Measurements from ENCODE around the gene MEIS3.
"Not testable (repeated sequence)": the region's sequence is repeated elsewhere in the genome, so short reads cannot be mapped to it uniquely, and the experiment has no call there.

The MEIS3 gene

DNA sequence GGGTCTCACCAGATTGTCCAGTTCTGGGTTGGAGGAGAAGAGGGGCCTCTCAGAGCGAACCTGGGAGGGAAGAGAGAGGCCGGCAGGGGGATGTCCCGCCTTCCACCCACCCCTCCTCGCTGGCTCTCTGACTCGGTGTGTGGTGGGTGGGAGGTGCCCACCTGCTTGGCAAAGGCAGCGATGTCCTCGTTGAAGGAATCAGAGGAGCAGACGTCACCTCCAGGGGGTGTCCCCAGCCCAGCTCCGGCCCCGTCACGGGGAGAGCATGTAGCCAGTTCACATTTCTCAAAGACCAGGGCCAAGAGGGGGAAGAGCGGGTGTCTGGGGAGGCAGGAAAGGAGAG lies 2.7 kb downstream of the MEIS3 start:
- no peak for DNase-seq

DNA sequence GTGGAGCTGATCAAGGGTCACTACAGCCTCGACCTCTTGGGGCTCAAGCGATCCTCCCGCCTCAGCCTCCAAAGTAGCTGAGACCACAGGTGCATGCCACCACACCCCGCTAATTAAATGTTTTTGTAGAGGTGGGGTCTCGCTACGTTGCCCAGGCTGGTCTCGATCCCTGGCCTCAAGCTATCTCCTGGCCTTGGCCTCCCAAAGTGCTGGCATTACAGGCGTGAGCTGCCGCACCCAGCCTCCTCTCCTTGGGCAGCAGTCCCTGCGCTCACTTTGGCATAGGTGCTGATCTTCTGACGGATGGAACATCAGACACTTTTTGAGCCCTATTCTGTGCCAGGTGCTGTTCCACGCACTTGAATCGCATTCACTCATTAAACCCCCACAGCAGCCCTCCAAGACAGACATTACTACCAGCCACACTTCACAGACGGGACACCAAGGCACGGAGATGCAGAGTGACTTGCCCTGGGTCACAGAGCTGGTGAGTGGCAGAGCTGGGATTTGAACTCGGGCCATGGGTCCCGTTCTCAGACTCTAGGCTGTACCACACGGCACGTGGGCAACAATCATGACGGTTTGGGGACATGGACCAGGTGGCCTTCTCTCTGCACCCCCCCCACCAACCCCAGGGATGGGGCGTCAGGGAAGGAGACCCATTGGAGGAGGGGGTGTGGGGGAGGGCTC lies 3.2 kb downstream of the MEIS3 start:
- no peak for DNase-seq

DNA sequence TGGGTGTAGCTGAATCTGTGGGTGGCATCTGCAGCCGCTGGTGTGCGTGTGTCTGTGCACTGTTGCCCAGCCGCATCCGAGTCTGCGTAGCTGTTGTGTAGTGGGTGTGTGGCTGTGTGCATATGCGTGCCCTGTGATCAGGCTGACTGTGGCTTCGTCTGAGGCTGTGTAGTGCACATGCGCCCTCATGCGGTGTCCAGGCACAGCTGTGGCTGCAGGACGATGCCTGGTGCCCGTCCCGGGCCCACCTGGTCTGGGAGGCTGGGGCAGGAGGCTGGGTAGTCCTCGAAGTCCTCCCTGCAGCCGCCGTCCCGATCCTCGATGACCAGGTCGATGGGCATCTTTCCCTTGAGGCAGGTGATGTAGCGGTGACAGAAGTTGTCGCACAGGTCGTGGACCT lies 4.9 kb downstream of the MEIS3 start:
- DNase-seq: peak in 15 of 56 donors; percentile 3 to 47 (median 23)

DNA sequence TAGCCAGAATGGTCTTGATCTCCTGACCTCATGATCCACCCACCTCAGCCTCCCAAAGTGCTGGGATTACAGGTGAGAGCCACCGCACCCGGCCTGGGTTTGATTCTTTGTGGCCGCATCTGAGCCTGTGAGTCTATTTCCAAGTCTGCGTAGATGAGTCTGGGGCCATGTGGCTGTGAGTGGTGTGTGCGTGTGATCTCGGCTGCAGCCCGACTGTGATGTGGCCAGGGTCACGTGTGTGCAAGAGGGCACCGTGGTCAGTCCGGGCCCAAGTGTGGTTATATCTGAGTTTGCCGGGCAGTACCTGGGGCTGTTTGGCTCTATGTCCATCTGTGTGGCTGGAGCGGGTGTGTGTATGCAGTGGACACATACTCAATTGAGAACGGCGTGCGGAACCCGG lies 5.4 kb downstream of the MEIS3 start:
- DNase-seq: no peak

DNA sequence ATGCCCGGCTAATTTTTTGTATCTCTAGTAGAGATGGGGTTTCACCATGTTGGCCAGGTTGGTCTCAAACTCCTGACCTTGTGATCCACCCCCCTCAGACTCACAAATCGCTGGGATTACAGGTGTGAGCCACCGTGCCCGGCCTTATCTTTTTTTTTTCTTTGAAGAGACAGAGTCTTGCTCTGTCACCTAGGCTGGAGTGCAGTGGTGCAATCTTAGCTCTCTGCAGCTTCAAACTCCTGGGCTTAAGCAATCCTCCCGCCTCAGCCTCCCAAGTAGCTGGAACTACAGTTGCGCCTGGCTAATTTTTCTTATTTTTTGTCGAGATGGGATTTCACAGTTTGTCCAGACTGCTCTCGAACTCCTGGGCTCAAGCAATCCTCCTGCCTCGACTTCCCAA lies 7.6 kb downstream of the MEIS3 start:
- DNase-seq: not testable (repeated sequence)

DNA sequence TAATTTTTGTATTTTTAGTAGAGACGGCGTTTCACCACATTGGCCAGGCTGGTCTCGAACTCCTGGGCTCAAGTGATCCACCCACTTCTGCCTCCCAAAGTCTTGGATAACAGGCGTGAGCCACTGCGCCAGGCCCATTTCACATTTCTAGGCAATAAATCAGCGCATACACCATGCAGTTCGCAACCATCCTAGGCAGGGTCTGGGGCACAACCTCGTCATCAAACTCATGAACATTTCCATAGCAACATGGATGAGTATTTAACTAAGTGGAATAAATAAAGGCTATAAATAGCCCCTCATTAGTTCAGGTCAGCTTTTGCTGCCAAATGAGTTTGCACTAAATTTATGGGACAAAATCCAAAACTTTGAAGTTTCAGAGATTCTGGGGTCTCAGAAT lies 8.2 kb downstream of the MEIS3 start:
- DNase-seq: no peak

DNA sequence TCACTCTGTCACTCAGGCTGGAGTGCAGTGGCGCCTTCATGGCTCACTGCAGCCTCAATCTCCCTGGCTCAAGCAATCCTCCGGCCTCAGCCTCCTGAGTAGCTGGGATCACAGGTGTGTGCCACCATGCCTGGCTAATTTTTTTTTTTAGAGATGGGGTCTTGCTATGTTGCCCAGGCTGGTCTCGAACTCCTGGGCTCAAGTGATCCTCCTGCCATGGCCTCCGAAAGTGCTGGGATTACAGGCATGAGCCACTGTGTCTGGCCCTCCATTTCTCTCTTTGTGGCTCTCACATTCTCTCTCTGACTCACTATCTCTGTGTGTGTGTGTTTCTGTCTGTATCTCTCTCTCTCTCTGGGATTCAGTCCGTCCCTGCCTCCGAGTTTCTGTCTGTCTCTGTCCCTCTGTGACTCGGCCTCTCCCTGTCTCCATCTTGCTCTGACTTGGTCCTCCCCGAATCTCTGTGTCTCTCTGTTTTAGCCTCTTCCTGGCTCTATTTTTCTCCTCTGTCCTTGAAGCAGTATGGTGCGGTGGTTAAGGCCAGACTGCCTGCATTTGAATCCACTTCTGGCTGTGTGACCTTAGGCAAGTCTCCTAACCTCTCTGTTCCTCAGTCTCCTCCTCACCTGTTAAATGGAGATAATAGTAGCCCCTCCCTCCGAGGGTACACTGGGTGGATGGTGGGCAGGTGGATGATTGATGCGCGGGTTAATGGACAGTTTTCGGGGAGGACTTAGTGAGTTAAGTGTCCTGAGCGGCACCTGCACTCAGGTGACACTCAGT lies 11.0 kb downstream of the MEIS3 start:
- no peak for DNase-seq

DNA sequence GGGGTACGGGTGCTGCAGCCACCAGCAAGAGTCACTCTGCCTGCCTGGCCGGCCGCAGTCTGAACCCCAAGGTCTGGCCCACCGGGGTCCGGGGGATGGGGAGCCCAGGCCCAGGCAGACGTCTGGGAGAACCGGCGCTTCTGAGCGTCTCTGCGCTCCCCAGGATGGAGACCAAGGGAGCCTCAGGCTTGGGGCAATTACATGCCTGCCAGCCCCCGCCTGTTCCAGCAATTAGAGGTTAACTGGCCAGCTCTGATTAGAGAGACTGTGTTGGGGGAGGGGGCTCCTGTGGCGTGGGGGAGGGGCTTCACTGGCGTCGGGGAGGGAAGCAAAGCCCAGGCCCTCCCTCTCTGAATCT lies 11.9 kb downstream of the MEIS3 start:
- no peak for DNase-seq

DNA sequence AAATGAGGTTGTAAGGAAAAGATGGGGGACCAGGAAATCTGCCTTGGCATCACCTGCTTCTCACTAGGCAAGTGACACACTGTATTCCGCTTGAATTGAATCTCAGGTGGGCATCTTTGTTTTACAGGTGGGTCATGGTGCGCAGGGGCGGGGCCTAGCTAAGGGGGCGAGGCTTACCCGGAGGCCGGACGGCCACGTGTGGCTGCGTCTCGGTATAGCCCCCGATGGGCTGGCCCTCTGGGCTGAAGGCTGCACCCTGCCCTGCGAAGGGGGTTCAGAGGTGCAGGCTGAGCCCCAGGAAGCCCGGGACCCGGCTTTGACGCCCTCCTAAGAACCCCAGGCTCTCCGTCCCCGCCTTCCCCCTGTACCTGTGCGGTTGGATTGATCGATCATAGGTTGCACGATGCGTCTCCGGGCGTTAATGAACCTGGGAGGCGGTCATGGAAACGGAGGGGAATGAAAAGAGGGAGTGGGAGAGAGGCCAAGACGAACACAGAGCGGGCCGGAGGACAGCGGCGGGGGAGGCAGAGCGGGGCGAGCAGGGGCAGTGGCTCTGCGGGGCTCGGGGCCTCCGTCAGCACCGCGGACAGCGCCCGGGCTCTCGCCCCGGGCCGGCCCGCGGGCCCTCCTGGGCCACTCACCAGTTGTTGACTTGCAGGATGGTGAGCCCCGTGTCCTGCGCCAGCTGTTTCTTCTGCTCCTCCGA lies 12.5 kb downstream of the MEIS3 start:
- DNase-seq: no peak

DNA sequence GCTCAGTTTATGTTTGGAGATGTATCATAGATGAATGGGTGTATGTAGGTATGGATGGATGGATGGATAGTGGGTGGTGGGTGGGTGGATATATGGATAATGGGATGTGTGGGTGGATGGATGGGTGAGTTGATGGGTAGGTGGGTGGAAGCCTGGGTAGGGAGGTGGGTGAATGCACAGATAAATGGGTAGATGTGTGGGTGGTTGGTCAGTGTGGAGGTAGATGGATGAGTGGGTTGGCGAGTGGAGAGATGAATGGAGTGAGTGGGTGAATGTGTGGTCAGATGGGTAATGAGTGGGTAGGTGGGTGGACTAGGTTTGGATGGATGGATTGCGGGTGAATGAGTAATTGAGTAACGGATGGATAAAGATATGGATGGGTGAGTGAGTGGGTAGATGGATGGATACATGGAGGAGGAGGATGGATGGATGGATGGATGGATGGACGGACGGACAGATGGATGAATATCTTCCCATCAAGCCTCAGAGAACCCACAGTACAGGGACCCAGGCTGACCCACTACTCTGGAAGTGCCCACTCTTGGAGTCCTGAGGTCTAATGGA lies 13.4 kb downstream of the MEIS3 start:
- DNase-seq: no peak

DNA sequence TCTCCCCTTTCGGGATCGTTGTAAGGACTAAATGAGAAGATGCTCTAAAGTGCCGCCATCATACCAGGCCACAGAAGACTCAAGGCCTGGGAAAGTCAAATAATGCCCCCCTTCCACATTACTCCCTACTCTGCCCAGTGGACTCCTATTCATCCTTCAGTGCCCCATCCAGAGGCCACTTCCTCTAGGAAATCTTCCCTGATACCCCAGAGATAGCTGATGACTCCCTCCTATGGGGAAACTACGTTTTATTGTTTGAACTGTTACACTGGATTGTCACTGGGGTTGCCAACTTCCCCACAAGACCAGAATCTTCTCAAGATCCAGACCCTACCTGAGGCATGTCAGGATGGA lies 14.2 kb downstream of the MEIS3 start:
- no peak for DNase-seq

DNA sequence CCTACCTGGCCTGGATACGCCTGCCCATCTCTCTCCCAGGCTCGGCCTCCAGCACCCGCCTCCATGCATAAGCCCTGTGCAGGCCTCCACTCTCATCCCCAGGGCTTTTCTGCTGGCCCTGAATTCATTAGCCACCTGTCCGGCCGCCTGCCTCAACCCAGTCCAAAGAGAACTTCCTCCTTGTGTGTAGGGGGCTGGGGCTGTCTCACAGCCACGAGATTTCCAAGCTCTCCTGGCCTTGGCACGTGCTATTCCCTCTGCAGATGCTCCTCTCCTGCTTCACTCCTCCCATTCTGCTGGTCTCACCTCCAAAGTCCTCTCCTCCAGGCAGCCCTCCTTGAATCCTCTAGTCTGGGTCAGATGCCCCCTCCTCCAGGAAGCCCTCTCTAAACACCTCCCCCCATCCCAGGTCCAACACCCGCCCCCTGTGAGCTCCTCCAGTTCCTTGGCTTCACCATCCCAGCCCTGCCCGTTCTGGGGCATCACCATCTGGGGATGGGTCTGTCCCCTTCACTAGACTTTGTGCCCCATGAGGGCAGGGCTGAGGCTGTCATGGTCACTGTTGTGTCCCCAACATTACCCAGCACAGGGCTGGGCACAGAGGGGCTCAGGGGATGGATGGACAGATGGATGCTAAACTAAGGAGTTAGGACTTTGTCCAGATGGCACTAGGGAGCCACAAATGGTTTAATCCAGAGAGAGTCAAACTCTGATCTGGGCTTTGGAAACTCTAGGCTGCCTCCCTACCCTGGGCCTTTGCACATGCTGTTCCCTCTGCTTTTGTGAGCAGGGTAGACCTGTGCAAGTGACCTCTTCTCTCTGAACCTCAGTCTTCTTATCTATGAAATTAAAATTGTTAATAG lies 14.8 kb downstream of the MEIS3 start:
- no peak for DNase-seq

DNA sequence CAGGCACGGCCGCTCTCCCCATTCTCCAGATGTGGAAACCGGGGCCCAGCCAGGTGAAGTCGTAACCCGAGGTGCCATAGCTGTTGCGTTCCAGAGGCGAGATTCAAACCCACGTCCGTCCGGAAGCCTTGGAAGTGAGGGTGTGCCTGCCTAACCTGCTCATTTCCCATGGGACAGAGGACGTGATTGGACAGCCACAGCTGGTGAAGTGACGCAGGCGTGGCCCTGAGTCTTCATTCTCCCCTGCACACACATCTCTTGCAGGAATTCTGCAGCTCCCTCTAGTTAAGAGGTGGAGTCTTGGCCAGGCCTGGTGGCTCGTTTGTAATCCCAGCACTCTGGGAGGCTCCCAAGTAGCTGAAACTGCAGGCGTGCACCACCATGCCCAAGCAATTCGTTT lies 16.8 kb downstream of the MEIS3 start:
- no peak for DNase-seq

DNA sequence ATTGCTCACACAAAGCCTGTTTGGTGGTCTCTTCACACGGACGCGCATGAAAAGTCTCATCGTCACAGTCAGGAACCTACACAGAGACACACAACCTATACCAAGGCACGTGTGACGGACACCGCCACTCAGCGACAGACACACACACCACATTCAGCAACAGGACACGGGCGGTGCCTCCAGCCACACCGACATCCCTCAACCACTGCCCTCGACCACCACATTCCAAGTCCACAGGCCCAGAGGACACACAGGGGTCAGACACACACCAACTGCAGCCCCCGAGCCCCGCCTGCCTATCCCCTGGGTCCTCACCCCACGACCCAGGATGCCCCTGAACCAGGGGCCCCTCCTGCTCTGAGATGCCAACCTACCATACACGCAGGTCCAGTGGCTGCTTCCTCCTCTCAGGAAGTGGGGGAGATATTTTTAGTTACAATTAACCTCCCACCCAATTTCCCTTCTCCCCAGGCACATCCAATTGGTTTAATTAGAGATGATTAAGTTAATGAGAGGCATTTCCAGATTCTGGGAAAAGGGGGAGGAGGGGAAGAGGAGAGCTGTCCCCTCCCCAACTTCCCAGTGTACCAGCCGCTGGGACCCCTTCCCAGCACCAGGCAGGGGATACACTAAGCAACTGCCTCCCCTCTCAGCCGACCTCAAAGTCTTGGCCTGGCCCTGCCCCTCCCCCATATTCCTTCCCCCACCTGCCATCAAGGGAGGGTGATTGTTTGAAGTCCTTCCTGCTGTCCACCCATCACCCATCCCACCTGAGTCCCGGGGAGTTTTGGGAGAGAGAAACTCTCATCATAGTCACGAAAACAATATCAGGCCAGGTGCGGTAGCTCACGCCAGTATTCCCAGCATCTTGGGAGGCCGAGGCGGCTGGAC lies 20.4 kb downstream of the MEIS3 start:
- DNase-seq: no peak

DNA sequence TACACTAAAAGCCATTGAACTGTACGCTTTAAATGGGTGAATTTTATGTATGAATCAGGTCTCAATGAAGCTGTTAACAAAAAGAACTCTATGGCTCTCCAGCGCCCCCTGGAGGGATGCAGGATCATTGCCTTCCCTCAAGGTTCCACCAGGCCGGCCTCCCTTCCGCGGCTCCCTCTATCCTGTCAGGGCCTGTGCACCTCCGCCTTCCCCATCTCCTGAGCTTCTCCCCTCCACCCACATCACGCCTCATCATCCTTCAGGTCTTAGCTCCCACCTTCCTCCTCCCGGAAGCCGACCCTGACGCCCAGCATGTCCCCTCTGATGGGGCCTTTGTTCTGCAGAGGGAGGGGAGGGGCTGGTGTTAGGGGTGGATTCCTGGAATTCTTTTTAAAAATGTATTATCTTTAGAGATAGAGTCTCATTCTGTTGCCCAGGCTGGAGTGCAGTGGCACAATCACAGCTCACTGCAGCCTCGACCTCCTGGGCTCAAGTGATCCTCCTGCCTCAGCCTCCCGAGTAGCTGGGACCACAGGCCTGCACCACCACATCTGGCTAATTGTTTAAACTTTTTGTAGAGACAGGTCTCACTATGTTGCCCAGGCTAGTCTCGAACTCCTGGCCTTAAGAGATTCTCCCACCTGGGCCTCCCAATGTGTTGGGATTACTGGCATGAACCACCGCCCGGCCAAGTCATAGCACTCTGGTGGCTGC lies 27.7 kb downstream of the MEIS3 start:
- peak in 47 of 56 donors; percentile 14 to 83 (median 42) for DNase-seq

DNA sequence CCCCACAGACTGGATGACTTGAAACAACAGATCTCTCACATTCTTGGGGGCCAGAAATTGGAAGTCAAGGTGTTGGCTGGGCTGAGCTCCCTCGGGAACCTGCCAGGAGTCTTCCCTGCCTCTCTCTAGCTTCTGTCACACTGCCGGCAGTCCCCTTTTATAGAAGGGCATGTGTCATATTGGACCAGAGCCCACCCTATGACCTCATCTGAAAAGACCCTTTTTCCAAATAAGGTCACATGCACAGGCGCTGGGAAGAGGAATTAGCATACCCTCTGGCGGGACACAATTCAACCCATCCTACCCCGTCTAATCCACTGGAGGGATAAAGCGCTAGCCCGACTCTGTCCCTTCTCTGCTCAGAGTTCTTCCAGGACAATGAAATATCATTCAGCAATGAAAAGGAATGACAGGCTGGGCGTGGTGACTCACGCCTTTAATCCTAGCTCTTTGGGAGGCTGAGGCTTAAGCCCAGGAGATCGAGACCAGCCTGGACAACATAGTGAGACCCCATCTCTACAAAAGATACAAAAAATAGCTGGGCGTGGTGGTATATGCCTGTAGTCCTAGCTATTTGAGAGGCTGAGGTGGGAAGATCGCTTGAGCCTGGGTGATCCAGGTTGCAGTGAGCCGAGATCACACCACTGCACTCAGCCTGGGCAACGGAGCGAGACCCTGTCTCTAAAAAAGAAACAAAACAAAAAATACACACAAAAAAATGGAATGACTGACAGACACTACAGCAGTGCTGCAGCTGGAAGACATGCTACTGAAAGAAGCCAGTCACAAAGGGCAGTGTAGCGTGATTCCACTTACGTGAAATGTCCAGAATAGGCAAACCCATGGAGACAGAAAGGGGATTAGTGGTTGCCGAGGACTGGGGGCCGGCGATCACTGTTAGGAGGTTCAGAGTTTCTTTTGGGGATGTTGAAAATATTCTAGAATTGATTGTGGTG lies 28.5 kb downstream of the MEIS3 start:
- DNase-seq: no peak

DNA sequence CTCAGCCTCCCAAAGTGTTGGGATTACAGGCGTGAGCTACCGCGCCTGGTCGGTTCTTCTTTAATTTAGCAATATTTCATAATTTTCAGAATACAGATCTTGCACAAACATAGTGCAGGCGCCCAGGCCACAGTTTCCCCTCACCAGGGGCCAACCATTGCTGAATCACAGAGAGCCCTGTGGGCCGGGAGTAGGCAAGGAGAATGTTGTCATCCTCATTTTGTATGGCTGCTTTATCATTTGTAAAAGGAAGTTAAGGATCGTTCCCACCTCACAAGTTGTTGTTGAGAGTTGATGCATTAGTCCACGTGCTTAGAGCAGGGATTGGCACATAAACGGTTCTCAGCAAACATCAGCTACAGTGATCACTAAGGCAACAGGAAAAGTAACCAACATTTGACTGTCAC lies 30.2 kb downstream of the MEIS3 start:
- DNase-seq: no peak

DNA sequence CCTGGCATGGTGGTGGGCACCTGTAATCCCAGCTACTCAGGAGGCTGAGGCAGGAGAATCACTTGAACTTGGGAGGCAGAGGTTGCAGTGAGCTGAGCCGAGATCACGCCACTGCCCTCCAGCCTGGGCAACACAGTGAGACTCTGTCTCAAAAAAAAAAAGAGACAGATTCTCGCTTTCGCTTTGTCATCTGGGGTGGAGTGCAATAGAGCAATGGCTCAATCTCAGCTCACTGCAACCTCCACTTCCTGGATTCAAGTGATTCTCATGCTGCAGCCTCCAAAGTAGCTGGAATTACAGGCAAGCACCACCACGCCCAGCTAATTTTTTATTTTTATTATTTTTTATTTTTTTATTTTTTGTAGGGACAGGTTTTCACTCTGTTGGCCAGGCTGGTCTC lies 30.6 kb downstream of the MEIS3 start:
- DNase-seq: not testable (repeated sequence)
